ENCODE data around the gene OXLD1.

DNA sequence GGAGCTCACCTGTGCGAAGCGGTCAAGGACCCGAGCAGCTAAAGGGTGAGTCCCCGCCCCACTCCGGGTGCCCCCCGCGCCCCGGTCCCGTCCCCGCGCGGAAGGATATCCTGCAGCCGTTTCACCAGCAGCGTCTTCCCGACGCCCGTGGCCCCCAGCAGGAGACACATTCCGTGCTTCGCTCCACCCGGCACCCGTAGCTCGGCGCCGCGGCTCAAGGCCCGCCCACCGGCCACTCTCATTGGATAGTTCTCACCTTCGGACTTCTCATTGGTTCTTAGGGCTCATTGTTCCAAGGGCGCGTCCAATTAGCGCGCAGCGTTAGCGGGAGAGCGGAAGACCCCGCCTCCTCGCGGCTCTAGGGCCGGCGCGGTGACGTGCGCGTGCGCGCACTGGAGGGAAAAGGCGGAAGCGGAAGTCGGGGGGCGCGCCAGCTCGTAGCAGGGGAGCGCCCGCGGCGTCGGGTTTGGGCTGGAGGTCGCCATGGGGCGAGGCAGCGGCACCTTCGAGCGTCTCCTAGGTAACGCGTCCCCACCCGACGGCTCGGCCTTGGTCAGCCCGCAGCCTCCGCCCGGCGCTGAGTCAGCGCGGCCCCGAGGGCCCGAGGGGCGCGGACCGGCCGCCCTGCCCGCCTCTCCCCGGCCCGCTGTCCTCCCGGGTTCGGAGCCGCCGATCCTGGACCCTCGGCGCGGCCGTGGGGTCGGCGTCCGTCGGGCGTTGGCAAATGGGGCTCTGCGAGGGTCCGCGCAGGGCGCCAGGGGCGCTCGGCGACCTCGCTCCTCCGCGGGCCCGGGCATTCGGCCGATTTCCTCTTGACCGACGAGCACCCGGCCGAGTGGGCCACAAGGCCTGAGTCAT, 17.4 kb upstream of the OXLD1 start, which contains the start of the genes ARL16 and HGS:
- TF ChIP-seq, protein P1, sequence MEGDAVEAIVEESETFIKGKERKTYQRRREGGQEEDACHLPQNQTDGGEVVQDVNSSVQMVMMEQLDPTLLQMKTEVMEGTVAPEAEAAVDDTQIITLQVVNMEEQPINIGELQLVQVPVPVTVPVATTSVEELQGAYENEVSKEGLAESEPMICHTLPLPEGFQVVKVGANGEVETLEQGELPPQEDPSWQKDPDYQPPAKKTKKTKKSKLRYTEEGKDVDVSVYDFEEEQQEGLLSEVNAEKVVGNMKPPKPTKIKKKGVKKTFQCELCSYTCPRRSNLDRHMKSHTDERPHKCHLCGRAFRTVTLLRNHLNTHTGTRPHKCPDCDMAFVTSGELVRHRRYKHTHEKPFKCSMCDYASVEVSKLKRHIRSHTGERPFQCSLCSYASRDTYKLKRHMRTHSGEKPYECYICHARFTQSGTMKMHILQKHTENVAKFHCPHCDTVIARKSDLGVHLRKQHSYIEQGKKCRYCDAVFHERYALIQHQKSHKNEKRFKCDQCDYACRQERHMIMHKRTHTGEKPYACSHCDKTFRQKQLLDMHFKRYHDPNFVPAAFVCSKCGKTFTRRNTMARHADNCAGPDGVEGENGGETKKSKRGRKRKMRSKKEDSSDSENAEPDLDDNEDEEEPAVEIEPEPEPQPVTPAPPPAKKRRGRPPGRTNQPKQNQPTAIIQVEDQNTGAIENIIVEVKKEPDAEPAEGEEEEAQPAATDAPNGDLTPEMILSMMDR (IDR thresholded peaks at IDR 0.05): no peak
- peak; percentile 50 for TF ChIP-seq POLR2A (IDR thresholded peaks at IDR 0.05)

Data from right lobe of liver (tissue), 4 donors.